SKM-1 (cell line): Measurements from ENCODE around the gene KCNG1.

ENCODE experiments used
- DNase-seq: peaks from one replicate; lab custom pipeline; 2025; ENCODE audit not compliant: unreplicated experiment; lab: John Stamatoyannopoulos, UW

The KCNG1 gene

GRCh38 chr20:51013577-51014330, 9.2 kb downstream of the KCNG1 start:
- no peak for DNase-seq

- no peak for DNase-seq
Measured at GRCh38 chr20:51012357-51012756, 10.6 kb downstream of the KCNG1 start.

DNA sequence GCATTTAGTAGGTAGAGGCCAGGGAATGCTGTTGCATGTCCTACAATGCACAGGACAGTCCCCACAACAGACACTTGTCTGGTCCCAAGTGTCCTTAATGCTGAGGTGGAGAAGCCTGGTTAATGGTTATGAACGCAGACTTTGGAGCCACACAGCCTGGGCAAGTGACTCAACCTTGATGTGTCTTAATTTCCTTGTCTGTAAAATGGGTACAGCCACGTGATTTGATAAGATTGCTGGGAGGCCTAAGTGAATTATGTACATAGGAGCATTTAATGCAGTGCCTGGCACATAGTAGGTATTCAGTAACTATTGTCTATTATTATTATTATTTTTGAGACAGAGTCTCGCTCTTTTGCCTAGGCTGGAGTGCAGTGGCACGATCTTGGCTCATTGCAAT, 11.4 kb downstream of the KCNG1 start:
- DNase-seq = no peak

GRCh38 chr20:51010932-51011331, 12.0 kb downstream of the KCNG1 start:
- no peak for DNase-seq

DNA sequence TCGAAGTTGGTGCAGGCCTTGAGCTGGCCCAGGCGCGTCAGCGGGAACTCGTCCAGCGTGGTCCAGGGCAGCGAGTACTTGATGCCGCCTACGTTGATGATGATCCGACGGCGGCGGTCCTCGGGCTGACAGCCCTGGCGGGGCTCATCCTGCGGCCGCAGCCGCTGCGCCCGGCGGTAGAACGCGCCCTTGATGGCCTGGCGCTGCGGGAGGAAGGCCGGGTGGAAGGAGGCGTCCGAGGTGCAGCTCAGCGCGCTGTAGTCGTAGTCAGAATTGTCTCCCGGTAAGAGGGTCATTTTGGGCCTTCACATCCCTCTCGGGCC, 12.9 kb downstream of the KCNG1 start:
- no peak for DNase-seq

- no peak for DNase-seq
Measured at GRCh38 chr20:51009303-51010042, 13.4 kb downstream of the KCNG1 start.

DNA sequence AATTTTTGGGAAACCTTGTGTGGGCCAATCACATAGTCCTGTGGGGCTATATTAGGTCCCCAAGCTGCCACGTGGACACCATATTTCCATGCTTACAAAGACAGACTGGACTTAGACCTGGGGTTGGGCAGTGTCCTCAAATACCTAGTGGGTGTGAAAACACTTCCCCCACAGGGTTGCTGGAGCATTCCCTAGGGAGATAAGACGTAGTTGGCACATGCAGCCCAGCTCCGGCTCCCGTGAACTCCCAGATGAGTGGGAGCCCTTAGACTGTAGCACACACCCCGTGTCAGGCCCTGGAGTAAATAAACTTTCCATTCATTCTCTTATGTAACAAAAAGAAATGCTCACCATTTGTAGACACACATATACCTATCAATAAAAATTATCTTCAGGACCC, 14.2 kb downstream of the KCNG1 start:
- no peak for DNase-seq

- no peak for DNase-seq
Measured at GRCh38 chr20:51005214-51005613, 17.7 kb downstream of the KCNG1 start.

DNA sequence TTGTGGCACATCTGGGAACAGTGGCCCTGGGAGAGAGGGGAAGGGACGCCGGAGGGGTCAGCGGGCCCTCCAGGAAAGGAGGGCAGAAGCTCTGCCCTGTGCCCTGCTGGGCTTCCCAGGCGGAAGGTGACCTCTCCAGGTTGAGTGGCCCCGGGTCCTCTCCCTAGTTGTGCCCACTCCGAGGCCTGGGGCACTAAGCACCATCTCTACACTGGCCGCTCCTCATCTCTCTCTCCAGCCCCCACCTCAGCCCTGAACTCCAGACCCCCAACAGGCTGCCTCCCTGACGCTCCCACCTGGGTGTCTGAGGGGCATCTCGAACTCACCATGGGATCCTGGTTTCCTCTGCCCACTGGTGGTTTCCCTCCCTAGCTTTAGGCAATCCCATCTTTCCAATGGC, 18.1 kb downstream of the KCNG1 start:
- no peak for DNase-seq

- DNase-seq = no peak
Measured at GRCh38 chr20:51004305-51004727, 18.6 kb downstream of the KCNG1 start.

- DNase-seq = no peak
Measured at GRCh38 chr20:51003753-51004152, 19.2 kb downstream of the KCNG1 start.

GRCh38 chr20:51002633-51003032, 20.3 kb downstream of the KCNG1 start:
- no peak for DNase-seq

DNA sequence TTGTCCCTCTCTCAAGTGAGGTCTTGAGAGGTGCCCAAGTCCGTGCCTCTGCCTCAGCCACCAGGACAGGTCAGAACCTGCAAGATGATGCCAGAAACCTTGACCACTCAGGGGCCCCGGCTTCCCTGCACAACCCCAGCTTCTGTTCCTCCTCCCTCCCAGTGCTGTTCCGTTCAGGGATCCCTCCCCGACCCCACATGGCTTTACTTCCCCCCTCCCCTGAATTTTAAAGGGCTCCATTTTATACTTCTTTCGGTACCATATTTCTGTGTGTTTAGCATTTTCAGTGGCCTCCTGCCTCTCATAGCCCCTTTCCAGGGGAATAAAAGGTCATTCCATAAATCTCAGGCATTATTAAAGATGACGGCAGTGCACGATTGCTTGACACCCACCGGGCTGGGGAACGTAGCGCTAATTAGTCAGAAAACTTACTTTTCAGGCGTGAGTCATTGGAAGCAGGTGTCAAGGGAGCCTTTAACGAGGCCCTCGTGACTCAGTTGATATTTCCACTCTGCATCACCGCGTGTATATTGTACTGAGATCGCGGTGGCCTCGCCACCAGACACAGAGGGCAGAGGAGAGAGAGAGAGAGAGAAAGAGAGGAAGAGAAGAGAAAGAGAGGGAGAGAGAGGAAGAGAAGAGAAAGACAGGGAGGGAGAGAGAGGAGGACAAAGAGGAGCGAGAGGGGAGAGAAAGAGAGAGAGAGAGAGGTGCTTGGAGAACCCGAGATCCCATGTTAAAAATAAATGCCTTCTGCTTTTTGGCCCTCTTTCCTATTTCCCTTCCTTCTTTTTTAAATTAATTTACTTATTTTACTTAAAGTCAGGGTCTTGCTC, 21.3 kb downstream of the KCNG1 start:
- DNase-seq = no peak

DNA sequence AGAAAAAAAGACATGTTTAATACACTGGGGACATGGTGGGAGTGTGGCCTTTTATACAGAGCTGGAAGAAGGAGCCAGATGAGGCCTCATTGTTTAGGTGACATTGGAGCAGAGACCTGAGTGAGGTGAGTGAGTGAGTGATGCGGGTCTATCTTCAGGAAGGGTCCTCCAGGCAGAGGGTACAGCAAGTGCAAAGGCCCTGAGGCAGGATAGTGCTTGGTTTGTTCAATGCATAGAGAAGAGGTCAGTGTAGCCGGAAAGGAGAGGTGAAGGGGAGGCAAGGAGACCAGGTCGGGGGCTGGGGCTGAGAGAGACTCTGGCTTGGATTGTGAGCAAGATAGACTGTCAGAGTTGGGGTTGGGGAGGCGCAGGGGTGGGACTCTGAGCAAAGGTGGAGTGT, 23.6 kb downstream of the KCNG1 start:
- DNase-seq = no peak

DNA sequence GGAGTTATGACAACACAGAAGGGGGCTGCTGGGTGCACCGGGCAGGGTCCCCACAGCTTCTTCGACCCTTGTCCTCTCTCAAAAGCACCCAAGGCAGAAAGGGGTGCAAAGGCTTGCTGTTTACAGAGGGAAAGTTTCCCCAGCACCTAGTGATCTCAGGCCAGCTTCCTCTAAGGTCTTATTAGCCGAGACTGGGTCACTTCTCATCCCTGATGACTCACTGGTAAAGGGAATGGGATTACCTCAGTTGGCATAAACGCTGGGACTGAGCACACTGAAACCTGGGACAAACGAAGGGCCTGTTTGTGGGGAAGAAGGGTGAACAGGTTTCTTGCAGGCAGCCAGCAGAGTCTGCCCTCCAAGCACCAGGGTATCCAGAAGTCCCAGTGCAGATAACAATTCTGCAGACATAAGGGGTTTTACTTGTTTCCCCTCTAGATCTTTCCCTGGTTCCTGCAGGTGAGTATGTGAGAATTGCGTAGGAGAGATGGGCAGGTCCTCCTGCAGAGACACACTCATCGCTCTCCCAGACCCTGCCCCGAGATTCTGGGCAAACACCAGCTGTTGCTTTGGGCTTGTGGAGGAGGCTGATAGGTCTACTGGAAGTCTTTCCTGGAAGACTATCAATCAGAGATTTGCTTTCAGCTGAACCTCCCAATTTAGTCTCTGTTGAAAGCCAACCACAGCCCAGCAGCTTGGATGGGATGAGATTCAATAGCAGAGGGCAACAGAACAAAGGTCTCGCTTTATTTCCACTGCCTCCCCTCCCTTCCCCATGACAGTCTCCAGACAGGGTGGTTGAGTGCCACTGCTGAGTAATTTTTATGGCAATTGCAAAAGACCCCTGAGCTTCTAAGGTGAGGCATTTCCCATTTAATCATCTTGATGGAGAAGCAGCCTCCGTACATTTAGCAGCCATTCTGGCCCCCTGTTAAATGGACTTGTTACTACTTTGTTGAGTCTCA, 25.7 kb downstream of the KCNG1 start:
- DNase-seq = no peak

- DNase-seq = no peak
Measured at GRCh38 chr20:50995506-50995905, 27.4 kb downstream of the KCNG1 start.

GRCh38 chr20:50993876-50994275, 29.0 kb downstream of the KCNG1 start:
- DNase-seq = no peak

- DNase-seq = peak; percentile 63
Measured at GRCh38 chr20:50992733-50993457, 30.0 kb downstream of the KCNG1 start.

DNA sequence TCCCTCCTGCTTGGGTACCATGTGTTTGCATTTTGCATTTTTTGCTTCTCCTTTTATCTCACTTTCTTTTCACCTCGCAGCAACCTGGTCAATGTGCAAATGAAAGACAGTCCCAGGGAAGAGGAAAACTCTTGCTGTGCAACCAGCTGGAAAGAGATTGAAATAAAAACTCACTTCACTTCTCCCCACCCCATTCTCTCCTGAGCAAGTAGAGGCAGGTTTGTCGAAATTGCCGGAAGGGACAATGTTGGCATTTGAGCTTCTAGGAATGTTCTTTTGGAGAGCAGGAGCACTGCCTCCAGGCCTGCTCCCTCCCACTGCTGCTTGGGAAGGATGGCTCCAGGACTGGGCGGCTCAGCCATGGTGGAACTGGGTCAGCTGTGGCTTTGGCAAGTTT, 30.6 kb downstream of the KCNG1 start:
- DNase-seq = no peak

GRCh38 chr20:50991076-50991475, 31.8 kb downstream of the KCNG1 start:
- no peak for DNase-seq
